H9 (cell line): Measurements from ENCODE around the gene PLA2G4E. TPM values are rescaled to one million over a fixed set of nuclear protein-coding genes. Genes with fewer than 3 reads are reported as not detected.

ENCODE experiments used
- DNase-seq: peaks from one replicate; pipeline ENCODE4 v3.0.0-alpha.2; 2017
- H2AFZ ChIP-seq: one replicate; pipeline ENCODE4 v1.6.1; 2013; ENCODE audit warnings: mild to moderate bottlenecking, low read length, control low read depth, moderate library complexity
- H2AK5ac ChIP-seq: 2 replicates; pipeline ENCODE4 v1.6.1; 2013; ENCODE audit warnings: low read length, control low read depth, mixed read lengths; ENCODE audit not compliant: insufficient read length
- H2BK120ac ChIP-seq: one replicate; pipeline ENCODE4 v1.6.1; 2013; ENCODE audit warnings: low read depth, mild to moderate bottlenecking, low read length, control low read depth, inconsistent platforms; ENCODE audit not compliant: poor library complexity, severe bottlenecking
- H2BK12ac ChIP-seq: 2 replicates; pipeline ENCODE4 v1.6.1; 2013; ENCODE audit warnings: low read length, control low read depth, mixed read lengths, low read depth; ENCODE audit not compliant: insufficient read length
- H2BK15ac ChIP-seq: 2 replicates; pipeline ENCODE4 v1.6.1; 2013; ENCODE audit warnings: low read depth, low read length, control low read depth
- H2BK20ac ChIP-seq: one replicate; pipeline ENCODE4 v1.6.1; 2013; ENCODE audit warnings: low read depth, mild to moderate bottlenecking, low read length, control low read depth, inconsistent platforms; ENCODE audit not compliant: poor library complexity, severe bottlenecking
- H2BK5ac ChIP-seq: 2 replicates; pipeline ENCODE4 v1.6.1; 2013; ENCODE audit warnings: low read length, control low read depth, mixed read lengths; ENCODE audit not compliant: insufficient read length
- H3K14ac ChIP-seq: 2 replicates; pipeline ENCODE4 v1.6.1; 2013; ENCODE audit warnings: low read length, control low read depth; ENCODE audit not compliant: insufficient read depth
- H3K18ac ChIP-seq: 2 replicates; pipeline ENCODE4 v1.6.1; 2013; ENCODE audit warnings: low read depth, mild to moderate bottlenecking, mixed read lengths, low read length, control low read depth; ENCODE audit not compliant: insufficient read length
- H3K23ac ChIP-seq: 2 replicates; pipeline ENCODE4 v1.6.1; 2013; ENCODE audit warnings: low read length, control low read depth, mixed read lengths, low read depth; ENCODE audit not compliant: insufficient read length
- H3K23me2 ChIP-seq: 2 replicates; pipeline ENCODE4 v1.6.1; 2013; ENCODE audit warnings: low read depth, mild to moderate bottlenecking, mixed read lengths, low read length, control low read depth; ENCODE audit not compliant: insufficient read length, poor library complexity, severe bottlenecking
- H3K27ac ChIP-seq: 2 replicates; pipeline ENCODE4 v1.5.1; 2013; ENCODE audit warnings: low read length, control low read depth, mixed read lengths, low read depth; ENCODE audit not compliant: insufficient read length
- H3K27me3 ChIP-seq: 2 replicates; pipeline ENCODE4 v1.6.1; 2013; ENCODE audit warnings: low read length, control low read depth, inconsistent platforms; ENCODE audit not compliant: insufficient read depth
- H3K4ac ChIP-seq: 2 replicates; pipeline ENCODE4 v1.6.1; 2013; ENCODE audit warnings: low read depth, mild to moderate bottlenecking, control low read depth, inconsistent platforms, low read length, moderate library complexity
- H3K4me1 ChIP-seq: 2 replicates; pipeline ENCODE4 v1.6.1; 2013; ENCODE audit warnings: low read length, control low read depth, inconsistent platforms; ENCODE audit not compliant: insufficient read depth
- H3K4me2 ChIP-seq: 2 replicates; pipeline ENCODE4 v1.6.1; 2013; ENCODE audit warnings: low read length, control low read depth, mixed read lengths; ENCODE audit not compliant: insufficient read length, insufficient read depth
- H3K56ac ChIP-seq: 2 replicates; pipeline ENCODE4 v1.6.1; 2013; ENCODE audit warnings: low read depth, mild to moderate bottlenecking, mixed read lengths, low read length, control low read depth; ENCODE audit not compliant: insufficient read length
- H3K79me1 ChIP-seq: 2 replicates; pipeline ENCODE4 v1.6.1; 2013; ENCODE audit warnings: low read depth, mild to moderate bottlenecking, moderate library complexity, low read length, control low read depth, inconsistent platforms; ENCODE audit not compliant: insufficient read depth, poor library complexity, severe bottlenecking
- H3K79me2 ChIP-seq: 2 replicates; pipeline ENCODE4 v1.6.1; 2013; ENCODE audit warnings: low read length, control low read depth, inconsistent platforms; ENCODE audit not compliant: insufficient read depth
- H3K9ac ChIP-seq: 2 replicates; pipeline ENCODE4 v1.6.1; 2013; ENCODE audit warnings: low read length, control low read depth, mixed read lengths; ENCODE audit not compliant: insufficient read length; ENCODE audit errors: extremely low read depth
- H3K9me3 ChIP-seq: one replicate; pipeline ENCODE4 v1.6.1; 2013; ENCODE audit warnings: low read depth, low read length, inconsistent platforms; ENCODE audit not compliant: control insufficient read depth
- H3T11ph ChIP-seq: one replicate; pipeline ENCODE4 v1.6.1; 2013; ENCODE audit warnings: mild to moderate bottlenecking, low read length, control low read depth, inconsistent platforms
- H4K20me1 ChIP-seq: one replicate; pipeline ENCODE4 v1.6.1; 2013; ENCODE audit not compliant: control insufficient read depth, insufficient read length, insufficient read depth
- H4K5ac ChIP-seq: 2 replicates; pipeline ENCODE4 v1.6.1; 2013; ENCODE audit warnings: low read depth, mild to moderate bottlenecking, mixed read lengths, low read length, control low read depth; ENCODE audit not compliant: insufficient read length
- H4K8ac ChIP-seq: replicated peaks from 2 replicates; pipeline ENCODE4 v1.6.1; 2013; ENCODE audit warnings: low read length, control low read depth, mixed read lengths, low read depth; ENCODE audit not compliant: insufficient read length
- H4K91ac ChIP-seq: 2 replicates; pipeline ENCODE4 v1.6.1; 2013; ENCODE audit warnings: low read depth, mild to moderate bottlenecking, moderate library complexity, mixed read lengths, low read length, control low read depth; ENCODE audit not compliant: insufficient read length
- H3K27ac Mint-ChIP-seq, 3 experiments: 2 replicates in 2 of 3; 3 replicates in 1 of 3; pipeline ENCODE4 v1.8.0; 2020 to 2021; ENCODE audit warnings: mixed read lengths in 3 of 3, mild to moderate bottlenecking in 1 of 3, moderate library complexity in 1 of 3
- H3K27me3 Mint-ChIP-seq: 2 replicates; pipeline ENCODE4 v1.8.0; 2021; ENCODE audit warnings: low read depth, mild to moderate bottlenecking, moderate library complexity, mixed read lengths
- H3K36me3 Mint-ChIP-seq, 3 experiments: 2 replicates in 2 of 3; 3 replicates in 1 of 3; pipeline ENCODE4 v1.8.0; 2020 to 2021; ENCODE audit warnings: low read depth in 3 of 3, mixed read lengths in 3 of 3; ENCODE audit not compliant: insufficient read depth in 1 of 3
- H3K4me1 Mint-ChIP-seq, 2 experiments: 2 replicates each; pipeline ENCODE4 v1.8.0; 2020; ENCODE audit warnings: mixed read lengths in 2 of 2
- H3K4me3 Mint-ChIP-seq, 2 experiments: 2 replicates in 1 of 2; 3 replicates in 1 of 2; pipeline ENCODE4 v1.8.0; 2020 to 2021; ENCODE audit warnings: mild to moderate bottlenecking in 2 of 2, mixed read lengths in 2 of 2, moderate library complexity in 1 of 2
- H3K9me3 Mint-ChIP-seq, 2 experiments: 2 replicates in 1 of 2; 3 replicates in 1 of 2; pipeline ENCODE4 v1.8.0; 2020; ENCODE audit warnings: mild to moderate bottlenecking in 2 of 2, mixed read lengths in 2 of 2, moderate library complexity in 1 of 2
- WGBS: extraction: QIAGEN DNeasy Blood & Tissue Kit; methylation state at CpG from one replicate; pipeline ENCODE4 v1.1.7; 2013; ENCODE audit warnings: missing lambda C conversion rate, low lambda C conversion rate, mixed read lengths; ENCODE audit not compliant: insufficient read length; ENCODE audit errors: extremely low coverage; 5-methylcytosine and 5-hydroxymethylcytosine counted together
- total RNA-seq: library from RNA; stranded (reverse); gene quantifications from 2 replicates; pipeline ENCODE4 v1.2.1, GENCODE V29; 2021
- TF ChIP-seq, protein P1 (sequence below): fragments of 200-600 bp; sonication (generic); conservative IDR thresholded peaks from 3 replicates; pipeline ENCODE4 v1.8.0; 2021; ENCODE audit warnings: antibody characterized with exemption, mild to moderate bottlenecking

Gene PLA2G4E
- total RNA-seq, 1 experiment from 2014 or later, result not detected

- Histone ChIP-seq H2BK20ac (no peak overlapping the region), H3K23ac (no peak overlapping the region), H3K56ac (no peak overlapping the region), H3K79me1 (no peaks in the 10 kb centered on the region), H3K9me3 (no peaks in the 10 kb centered on the region), H3T11ph (no peak overlapping the region), H4K91ac (no peak overlapping the region), H2AFZ (no peak overlapping the region), H4K20me1 (no peaks in the 10 kb centered on the region), H3K27ac (no peak overlapping the region), H2BK5ac (no peak overlapping the region), H3K4me1 (no peaks in the 10 kb centered on the region; the same call in 1 of the 2 replicates), H4K5ac (no peak overlapping the region), H4K8ac (no peak overlapping the region), H3K9ac (no peak overlapping the region), H2BK15ac (no peak overlapping the region), H2BK12ac (no peak overlapping the region), H3K18ac (no peak overlapping the region), H2BK120ac (no peak overlapping the region), H3K79me2 (no peaks in the 10 kb centered on the region), H3K23me2 (no peaks in the 10 kb centered on the region), H3K27me3 (no peaks in the 10 kb centered on the region), H3K14ac (no peak overlapping the region; the same call in 1 of the 2 replicates), H2AK5ac (no peak overlapping the region), H3K4ac (no peak overlapping the region), H3K4me2 (no peak overlapping the region)
- Mint-ChIP-seq H3K27ac (no peak overlapping the region), H3K9me3 (no peaks in the 10 kb centered on the region), H3K4me1 (peaks cover 6 to 14% of the 10 kb centered on the region in 2 experiments), H3K36me3 (no peaks in the 10 kb centered on the region), H3K4me3 (no peak overlapping the region), H3K27me3 (peaks cover 2% of the 10 kb centered on the region; the same call in 1 of the 2 replicates)
- DNase-seq, result no peak
- no CpG with 5 or more reads among the region's 7 CpGs for whole genome bisulfite sequencing
- TF ChIP-seq, protein P1, sequence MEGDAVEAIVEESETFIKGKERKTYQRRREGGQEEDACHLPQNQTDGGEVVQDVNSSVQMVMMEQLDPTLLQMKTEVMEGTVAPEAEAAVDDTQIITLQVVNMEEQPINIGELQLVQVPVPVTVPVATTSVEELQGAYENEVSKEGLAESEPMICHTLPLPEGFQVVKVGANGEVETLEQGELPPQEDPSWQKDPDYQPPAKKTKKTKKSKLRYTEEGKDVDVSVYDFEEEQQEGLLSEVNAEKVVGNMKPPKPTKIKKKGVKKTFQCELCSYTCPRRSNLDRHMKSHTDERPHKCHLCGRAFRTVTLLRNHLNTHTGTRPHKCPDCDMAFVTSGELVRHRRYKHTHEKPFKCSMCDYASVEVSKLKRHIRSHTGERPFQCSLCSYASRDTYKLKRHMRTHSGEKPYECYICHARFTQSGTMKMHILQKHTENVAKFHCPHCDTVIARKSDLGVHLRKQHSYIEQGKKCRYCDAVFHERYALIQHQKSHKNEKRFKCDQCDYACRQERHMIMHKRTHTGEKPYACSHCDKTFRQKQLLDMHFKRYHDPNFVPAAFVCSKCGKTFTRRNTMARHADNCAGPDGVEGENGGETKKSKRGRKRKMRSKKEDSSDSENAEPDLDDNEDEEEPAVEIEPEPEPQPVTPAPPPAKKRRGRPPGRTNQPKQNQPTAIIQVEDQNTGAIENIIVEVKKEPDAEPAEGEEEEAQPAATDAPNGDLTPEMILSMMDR, result no peak
Measured at GRCh38 chr15:41992803-41993190, 28.0 kb downstream of the PLA2G4E start.
